A549 (cell line): ENCODE data around the gene BTBD8. TPM values are rescaled to one million over a fixed set of nuclear protein-coding genes. Genes with fewer than 3 reads are reported as not detected.

ENCODE experiments used
- ATAC-seq, 2 experiments: fragments of 200-7000 bp in 1 of 2; fragments of >200 bp in 1 of 2; cut with Nextera tagmentation in 1 of 2; cut with Tn5 transposase in 1 of 2; 3 replicates each; pipeline versions ENCODE4 v1.8.0 to v1.9.1; 2018 to 2020; ENCODE audit warnings: mild to moderate bottlenecking in 1 of 2, moderate library complexity in 1 of 2
- CTCF ChIA-PET: fragments of 300-600 bp; sonication (Branson Sonifier 250); formaldehyde crosslinking; extraction: SDS; loops from one replicate; lab custom pipeline; 2021; ENCODE audit warnings: antibody characterized with exemption, inconsistent platforms; lab: Yijun Ruan, JAX
- POLR2A ChIA-PET: fragments of 350-600 bp; formaldehyde crosslinking; extraction: SDS; loops from one replicate; lab custom pipeline; 2021; ENCODE audit warnings: antibody characterized with exemption, inconsistent platforms; lab: Yijun Ruan, JAX
- DNase-seq, 2 experiments: peaks; one replicate each; pipeline versions ENCODE4 v3.0.0 to v3.0.0-alpha.2; 2011 to 2016; ENCODE audit warnings: low read depth in 1 of 2, low spot score in 1 of 2
- FAIRE-seq: peaks from 2 replicates; lab custom pipeline; 2011; peaks lifted over from hg19 to GRCh38; lab: Jason Lieb, UNC
- H3K27ac ChIP-seq, 2 experiments: fragments of >200 bp; sonication (Bioruptor Twin); formaldehyde crosslinking; 3 replicates each; pipeline ENCODE4 v1.5.1; 2016 to 2017
- H3K4me1 ChIP-seq: fragments of >200 bp; sonication (Bioruptor Twin); formaldehyde crosslinking; 3 replicates; pipeline ENCODE4 v1.6.1; 2016
- H3K4me2 ChIP-seq: fragments of >200 bp; sonication (Bioruptor Twin); formaldehyde crosslinking; 3 replicates; pipeline ENCODE4 v1.6.1; 2016
- H3K4me3 ChIP-seq: fragments of >200 bp; sonication (Bioruptor Twin); formaldehyde crosslinking; 3 replicates; pipeline ENCODE4 v1.5.1; 2016
- H3K9me3 ChIP-seq: fragments of >200 bp; sonication (Bioruptor Twin); formaldehyde crosslinking; 3 replicates; pipeline ENCODE4 v1.6.1; 2016
- CHD4 ChIP-seq: fragments of 200-600 bp; sonication (generic); IDR thresholded peaks from 2 replicates; pipeline ENCODE4 v1.6.1; 2016; ENCODE audit warnings: antibody characterized with exemption, mild to moderate bottlenecking, borderline replicate concordance
- FOSL2 ChIP-seq, 2 experiments: fragments of 450-650 bp in 1 of 2; fragments of >200 bp in 1 of 2; sonication (Bioruptor Twin) in 1 of 2; formaldehyde crosslinking; IDR thresholded peaks; 2 replicates each; pipeline versions ENCODE4 v1.5.0 to v1.6.1; 2016 to 2020; ENCODE audit warnings: mild to moderate bottlenecking in 1 of 2, moderate library complexity in 1 of 2
- HOXB5 ChIP-seq: fragments of 250-450 bp; sonication (Bioruptor Pico); IDR thresholded peaks from 2 replicates; pipeline ENCODE4 v1.5.0; 2020; ENCODE audit warnings: mild to moderate bottlenecking, moderate library complexity
- MAFK ChIP-seq: fragments of 450-650 bp; IDR thresholded peaks from 2 replicates; pipeline ENCODE4 v1.6.1; 2014; ENCODE audit not compliant: partially characterized antibody
- RAD21 ChIP-seq, 2 experiments: fragments of >200 bp in 1 of 2; sonication (Bioruptor Twin) in 1 of 2; formaldehyde crosslinking in 1 of 2; IDR thresholded peaks in 1 of 2; conservative IDR thresholded peaks in 1 of 2; 2 replicates in 1 of 2; 3 replicates in 1 of 2; pipeline ENCODE4 v1.6.1; 2012 to 2018; ENCODE audit warnings: inconsistent platforms in 1 of 2
- RCOR1 ChIP-seq: fragments of 150-350 bp; IDR thresholded peaks from 2 replicates; pipeline ENCODE4 v1.6.1; 2014; ENCODE audit warnings: antibody characterized with exemption, low read length, low read depth
- RFX5 ChIP-seq: fragments of 450-650 bp; IDR thresholded peaks from 2 replicates; pipeline ENCODE4 v1.7.1; 2014; ENCODE audit warnings: antibody characterized with exemption, mild to moderate bottlenecking, moderate library complexity
- SMC3 ChIP-seq: fragments of >200 bp; sonication (Bioruptor Twin); formaldehyde crosslinking; IDR thresholded peaks from 3 replicates; pipeline ENCODE4 v1.6.1; 2018; ENCODE audit warnings: inconsistent platforms
- TFCP2L1 ChIP-seq: fragments of 250-450 bp; sonication (Bioruptor Pico); IDR thresholded peaks from 2 replicates; pipeline ENCODE4 v1.5.0; 2021; ENCODE audit warnings: mild to moderate bottlenecking
- TP53 ChIP-seq: fragments of 250-450 bp; sonication (Bioruptor Pico); IDR thresholded peaks from 2 replicates; pipeline ENCODE4 v1.5.0; 2021; ENCODE audit warnings: mild to moderate bottlenecking, moderate library complexity
- ZFP36 ChIP-seq: fragments of 450-650 bp; IDR thresholded peaks from 2 replicates; pipeline ENCODE4 v1.6.1; 2014; ENCODE audit warnings: borderline replicate concordance; ENCODE audit not compliant: partially characterized antibody
- ZNF302 ChIP-seq: fragments of 250-450 bp; sonication (Bioruptor Pico); IDR thresholded peaks from 2 replicates; pipeline ENCODE4 v1.9.0; 2021; ENCODE audit warnings: inconsistent platforms, mild to moderate bottlenecking, moderate library complexity
- WGBS: methylation state at CpG from one replicate; pipeline ENCODE4 v1.1.6; 2017; ENCODE audit errors: missing lambda C conversion rate; 5-methylcytosine and 5-hydroxymethylcytosine counted together
- polyA plus RNA-seq, 4 experiments: library from polyadenylated mRNA; depleted of rRNA in 3 of 4; stranded (reverse); fragments of >200 nt; fragmentation: RNase III in 1 of 4; extraction: RNeasy Plus Mini Kit Qiagen cat#74134 plus additional on column Dnase treatment in 1 of 4; gene quantifications; 2 replicates in 3 of 4; 3 replicates in 1 of 4; pipeline ENCODE4 v1.2.3, GENCODE V29; 2011 to 2017
- TF ChIP-seq, protein P1 (sequence below): fragments of 200-600 bp; sonication (generic); IDR thresholded peaks from 2 replicates; pipeline ENCODE4 v1.6.1; 2016; ENCODE audit warnings: antibody characterized with exemption, mild to moderate bottlenecking, moderate library complexity
- TF ChIP-seq, protein P2 (sequence below): IDR thresholded peaks from 2 replicates; pipeline ENCODE4 v1.6.1; 2012
- TF ChIP-seq, protein P3 (sequence below): fragments of 250-450 bp; sonication (Bioruptor Pico); IDR thresholded peaks from 2 replicates; pipeline ENCODE4 v1.5.0; 2021; ENCODE audit warnings: mild to moderate bottlenecking, moderate library complexity, borderline replicate concordance
- TF ChIP-seq, protein P4 (sequence below): fragments of 250-450 bp; sonication (Bioruptor Pico); IDR thresholded peaks from 2 replicates; pipeline ENCODE4 v1.5.0; 2020; ENCODE audit warnings: low read depth, mild to moderate bottlenecking, moderate library complexity
- TF ChIP-seq, protein P5 (sequence below): IDR thresholded peaks from 2 replicates; pipeline ENCODE4 v1.6.1; 2012

The BTBD8 gene
- polyA plus RNA-seq, 2 of the 4 experiments (the other 2 are of a cell fraction): 0.80 to 2.5 TPM

DNA sequence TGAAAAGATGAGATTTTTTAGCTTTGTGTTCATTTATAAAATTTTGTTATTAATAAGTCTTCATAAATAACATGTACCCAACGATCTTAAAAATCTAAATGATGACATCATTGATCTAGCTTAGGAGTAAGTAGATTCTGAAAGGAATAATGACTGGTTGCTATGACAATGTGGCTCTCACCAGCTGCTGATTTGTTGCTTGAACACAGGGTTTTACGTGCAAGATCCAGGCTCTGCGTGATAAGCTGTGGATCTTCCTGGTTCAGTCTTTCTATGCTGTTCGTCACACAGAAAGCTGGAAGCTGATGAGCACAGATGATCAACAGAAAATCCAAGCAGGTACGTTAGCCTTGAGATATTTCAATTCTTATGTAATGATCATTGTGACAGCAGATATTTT lies 88.5 kb downstream of the BTBD8 start (continued):
- TF ChIP-seq, protein P1, sequence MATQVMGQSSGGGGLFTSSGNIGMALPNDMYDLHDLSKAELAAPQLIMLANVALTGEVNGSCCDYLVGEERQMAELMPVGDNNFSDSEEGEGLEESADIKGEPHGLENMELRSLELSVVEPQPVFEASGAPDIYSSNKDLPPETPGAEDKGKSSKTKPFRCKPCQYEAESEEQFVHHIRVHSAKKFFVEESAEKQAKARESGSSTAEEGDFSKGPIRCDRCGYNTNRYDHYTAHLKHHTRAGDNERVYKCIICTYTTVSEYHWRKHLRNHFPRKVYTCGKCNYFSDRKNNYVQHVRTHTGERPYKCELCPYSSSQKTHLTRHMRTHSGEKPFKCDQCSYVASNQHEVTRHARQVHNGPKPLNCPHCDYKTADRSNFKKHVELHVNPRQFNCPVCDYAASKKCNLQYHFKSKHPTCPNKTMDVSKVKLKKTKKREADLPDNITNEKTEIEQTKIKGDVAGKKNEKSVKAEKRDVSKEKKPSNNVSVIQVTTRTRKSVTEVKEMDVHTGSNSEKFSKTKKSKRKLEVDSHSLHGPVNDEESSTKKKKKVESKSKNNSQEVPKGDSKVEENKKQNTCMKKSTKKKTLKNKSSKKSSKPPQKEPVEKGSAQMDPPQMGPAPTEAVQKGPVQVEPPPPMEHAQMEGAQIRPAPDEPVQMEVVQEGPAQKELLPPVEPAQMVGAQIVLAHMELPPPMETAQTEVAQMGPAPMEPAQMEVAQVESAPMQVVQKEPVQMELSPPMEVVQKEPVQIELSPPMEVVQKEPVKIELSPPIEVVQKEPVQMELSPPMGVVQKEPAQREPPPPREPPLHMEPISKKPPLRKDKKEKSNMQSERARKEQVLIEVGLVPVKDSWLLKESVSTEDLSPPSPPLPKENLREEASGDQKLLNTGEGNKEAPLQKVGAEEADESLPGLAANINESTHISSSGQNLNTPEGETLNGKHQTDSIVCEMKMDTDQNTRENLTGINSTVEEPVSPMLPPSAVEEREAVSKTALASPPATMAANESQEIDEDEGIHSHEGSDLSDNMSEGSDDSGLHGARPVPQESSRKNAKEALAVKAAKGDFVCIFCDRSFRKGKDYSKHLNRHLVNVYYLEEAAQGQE: no peak
- TF ChIP-seq, all 56 proteins: peak for 0

DNA sequence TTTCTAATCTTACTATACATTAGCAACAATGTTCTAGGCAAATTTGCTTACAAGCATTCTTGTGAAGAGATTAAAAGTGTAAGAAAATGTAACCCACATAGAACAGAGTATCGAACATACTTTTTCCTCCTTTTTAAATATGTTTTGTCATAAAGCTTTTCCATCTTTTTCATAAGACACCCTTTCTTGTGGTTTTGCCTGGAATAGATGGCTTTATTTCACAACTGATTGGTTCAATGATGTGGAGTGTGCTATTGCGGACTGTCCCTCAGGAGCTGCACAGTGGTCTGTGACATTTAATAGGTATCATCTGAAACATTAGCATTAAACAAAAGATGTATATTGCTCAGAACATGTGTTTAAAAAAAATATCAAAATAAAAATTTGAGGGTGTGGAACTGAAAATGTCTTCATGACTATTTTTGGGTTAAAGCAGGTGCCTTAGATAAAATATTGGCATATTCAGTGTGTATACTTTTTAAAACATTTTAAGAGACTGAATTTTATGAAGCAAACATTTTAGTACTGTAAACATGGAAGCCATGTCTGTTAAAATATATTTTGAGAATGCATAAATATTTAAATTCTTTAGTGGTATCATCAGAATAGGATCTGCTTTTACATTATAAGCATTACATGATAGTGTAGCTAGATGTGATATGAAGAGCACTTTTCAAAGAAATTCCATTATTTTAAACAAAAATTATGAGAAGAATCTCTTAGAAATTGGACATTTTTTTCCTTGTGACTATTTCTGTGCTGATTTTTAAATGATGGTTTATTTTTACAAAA lies 89.3 kb downstream of the BTBD8 start:
- Histone ChIP-seq H3K27ac (no peak overlapping the region), H3K4me2 (no peak overlapping the region), H3K4me1 (no peaks in the 10 kb centered on the region)
- no peak for TF ChIP-seq ZNF302 (CRISPR knock-in tag)
- TF ChIP-seq, protein P2, sequence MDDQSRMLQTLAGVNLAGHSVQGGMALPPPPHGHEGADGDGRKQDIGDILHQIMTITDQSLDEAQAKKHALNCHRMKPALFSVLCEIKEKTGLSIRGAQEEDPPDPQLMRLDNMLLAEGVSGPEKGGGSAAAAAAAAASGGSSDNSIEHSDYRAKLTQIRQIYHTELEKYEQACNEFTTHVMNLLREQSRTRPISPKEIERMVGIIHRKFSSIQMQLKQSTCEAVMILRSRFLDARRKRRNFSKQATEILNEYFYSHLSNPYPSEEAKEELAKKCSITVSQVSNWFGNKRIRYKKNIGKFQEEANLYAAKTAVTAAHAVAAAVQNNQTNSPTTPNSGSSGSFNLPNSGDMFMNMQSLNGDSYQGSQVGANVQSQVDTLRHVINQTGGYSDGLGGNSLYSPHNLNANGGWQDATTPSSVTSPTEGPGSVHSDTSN: no peak
- no peak for TF ChIP-seq HOXB5
- TF ChIP-seq RCOR1: no peak
- TF ChIP-seq, protein P3, sequence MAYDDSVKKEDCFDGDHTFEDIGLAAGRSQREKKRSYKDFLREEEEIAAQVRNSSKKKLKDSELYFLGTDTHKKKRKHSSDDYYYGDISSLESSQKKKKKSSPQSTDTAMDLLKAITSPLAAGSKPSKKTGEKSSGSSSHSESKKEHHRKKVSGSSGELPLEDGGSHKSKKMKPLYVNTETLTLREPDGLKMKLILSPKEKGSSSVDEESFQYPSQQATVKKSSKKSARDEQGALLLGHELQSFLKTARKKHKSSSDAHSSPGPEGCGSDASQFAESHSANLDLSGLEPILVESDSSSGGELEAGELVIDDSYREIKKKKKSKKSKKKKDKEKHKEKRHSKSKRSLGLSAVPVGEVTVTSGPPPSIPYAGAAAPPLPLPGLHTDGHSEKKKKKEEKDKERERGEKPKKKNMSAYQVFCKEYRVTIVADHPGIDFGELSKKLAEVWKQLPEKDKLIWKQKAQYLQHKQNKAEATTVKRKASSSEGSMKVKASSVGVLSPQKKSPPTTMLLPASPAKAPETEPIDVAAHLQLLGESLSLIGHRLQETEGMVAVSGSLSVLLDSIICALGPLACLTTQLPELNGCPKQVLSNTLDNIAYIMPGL (CRISPR knock-in tag): no peak
- TF ChIP-seq SMC3: no peak
- no peak for TF ChIP-seq CHD4
- TF ChIP-seq, all 56 proteins: peak for 0
- CTCF ChIA-PET: no interaction called here
- ATAC-seq (no peak), DNase-seq (no peak), FAIRE-seq (no peak)
- WGBS: 94% methylated on average over 2 of the region's 2 CpGs
- Histone ChIP-seq H3K4me3 (no peak overlapping the region), H3K9me3 (no peaks in the 10 kb centered on the region)
- POLR2A ChIA-PET: no interaction called here

DNA sequence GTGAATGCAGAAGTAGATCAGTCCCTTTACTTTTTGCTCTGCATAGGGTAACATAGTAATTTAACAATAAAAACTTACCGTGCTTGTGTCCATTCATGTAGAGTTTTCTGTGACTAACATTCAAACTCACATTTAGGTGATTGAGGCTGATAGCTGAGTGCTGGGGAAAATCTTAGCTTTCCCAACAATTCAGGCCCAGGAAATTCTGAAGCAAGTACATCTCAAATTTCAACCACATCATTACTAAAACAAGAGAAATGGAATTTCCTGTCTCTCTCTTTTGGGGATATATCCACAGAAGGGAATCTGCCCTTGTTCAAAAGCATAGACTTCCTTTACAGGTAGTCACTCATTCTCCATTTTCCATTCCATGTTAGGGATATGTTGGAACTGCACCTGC lies 104.5 kb downstream of the BTBD8 start:
- no peak overlapping the region for H3K4me3 ChIP-seq
- WGBS: 95% methylated on average over 1 of the region's 1 CpG
- no peak for TF ChIP-seq MAFK
- TF ChIP-seq, protein P4, sequence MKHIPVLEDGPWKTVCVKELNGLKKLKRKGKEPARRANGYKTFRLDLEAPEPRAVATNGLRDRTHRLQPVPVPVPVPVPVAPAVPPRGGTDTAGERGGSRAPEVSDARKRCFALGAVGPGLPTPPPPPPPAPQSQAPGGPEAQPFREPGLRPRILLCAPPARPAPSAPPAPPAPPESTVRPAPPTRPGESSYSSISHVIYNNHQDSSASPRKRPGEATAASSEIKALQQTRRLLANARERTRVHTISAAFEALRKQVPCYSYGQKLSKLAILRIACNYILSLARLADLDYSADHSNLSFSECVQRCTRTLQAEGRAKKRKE (CRISPR knock-in tag): no peak
- no peak for TF ChIP-seq HOXB5
- TF ChIP-seq FOSL2 (IDR thresholded peaks at IDR 0.05): no peak
- no peak for TF ChIP-seq FOSL2 (CRISPR knock-in tag; IDR thresholded peaks at IDR 0.05)
- TF ChIP-seq CHD4: no peak
- no peak for TF ChIP-seq TP53 (CRISPR knock-in tag)
- no peak for TF ChIP-seq TFCP2L1 (CRISPR knock-in tag)
- TF ChIP-seq, protein P5, sequence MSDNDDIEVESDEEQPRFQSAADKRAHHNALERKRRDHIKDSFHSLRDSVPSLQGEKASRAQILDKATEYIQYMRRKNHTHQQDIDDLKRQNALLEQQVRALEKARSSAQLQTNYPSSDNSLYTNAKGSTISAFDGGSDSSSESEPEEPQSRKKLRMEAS: no peak
- TF ChIP-seq, protein P2: no peak
- no peak for TF ChIP-seq RAD21 (conservative IDR thresholded peaks at IDR 0.05 in 1 of 2, IDR thresholded peaks at IDR 0.05 in 1 of 2)
- TF ChIP-seq RFX5: no peak
- no peak for TF ChIP-seq ZFP36
- TF ChIP-seq ZNF302 (CRISPR knock-in tag): no peak
- TF ChIP-seq, all 56 proteins: peak for 0
- POLR2A ChIA-PET: no interaction called here
- no peak for DNase-seq
- ATAC-seq: no peak
- no peak for FAIRE-seq
- CTCF ChIA-PET: no interaction called here
- no peak overlapping the region for H3K4me2 ChIP-seq
- H3K4me1 ChIP-seq: no peaks in the 10 kb centered on the region
- H3K27ac ChIP-seq: no peak overlapping the region
- H3K9me3 ChIP-seq: no peaks in the 10 kb centered on the region
